ENCODE results near the gene KCNK4. TPM values are rescaled to one million over a fixed set of nuclear protein-coding genes. Genes with fewer than 3 reads are reported as not detected.

The KCNK4 gene
- total RNA-seq, 1 donor from 2014 or later, result 1.6 TPM

- FAIRE-seq, result no peak
- no peak for DNase-seq (ENCODE audit: low spot score in 2 of 2)
Measured at GRCh38 chr11:64267207-64267945, 23.7 kb upstream of the KCNK4 start.

GRCh38 chr11:64268025-64268892 lies 22.8 kb upstream of the KCNK4 start:
- DNase-seq (ENCODE audit: low spot score in 2 of 2) (no peak), FAIRE-seq (no peak)

- DNase-seq (ENCODE audit: low spot score in 2 of 2) (no peak), FAIRE-seq (no peak)
Measured at GRCh38 chr11:64268893-64269539, 22.1 kb upstream of the KCNK4 start.

- DNase-seq (ENCODE audit: low spot score in 2 of 2) (peak; percentile 91 to 94), FAIRE-seq (peak; percentile 55)
Measured at GRCh38 chr11:64269540-64270220, 21.4 kb upstream of the KCNK4 start.

- no peak for FAIRE-seq
- DNase-seq (ENCODE audit: low spot score in 2 of 2), result no peak
Measured at GRCh38 chr11:64275031-64275800, 15.9 kb upstream of the KCNK4 start.

- no peak for FAIRE-seq
Measured at GRCh38 chr11:64275841-64276240, 15.3 kb upstream of the KCNK4 start.

GRCh38 chr11:64276653-64277431 lies 14.3 kb upstream of the KCNK4 start:
- DNase-seq (ENCODE audit: low spot score in 2 of 2) (no peak), FAIRE-seq (no peak)

More at GRCh38 chr11:64275841-64276240, 15.3 kb upstream of the KCNK4 start:
- DNase-seq (ENCODE audit: low spot score in 2 of 2), result no peak

- DNase-seq (ENCODE audit: low spot score in 2 of 2) (no peak), FAIRE-seq (no peak)
Measured at GRCh38 chr11:64278576-64279190, 12.4 kb upstream of the KCNK4 start.

- DNase-seq (ENCODE audit: low spot score in 2 of 2) (no peak), FAIRE-seq (no peak)
Measured at GRCh38 chr11:64281957-64282770, 8.9 kb upstream of the KCNK4 start.

- DNase-seq (ENCODE audit: low spot score in 2 of 2) (no peak), FAIRE-seq (no peak)
Measured at GRCh38 chr11:64283092-64283491, 8.0 kb upstream of the KCNK4 start.

GRCh38 chr11:64284048-64284961 lies 6.8 kb upstream of the KCNK4 start, which contains the start of gene BAD:
Gene BAD, minus strand, starts transcription at chr11:64284665. Its CDS starts 297 bp downstream, at chr11:64284368.
- DNase-seq (ENCODE audit: low spot score in 2 of 2), result peak; percentile 98 to 99
- no peak for FAIRE-seq

GRCh38 chr11:64284962-64285884 lies 5.9 kb upstream of the KCNK4 start, which contains the start of gene GPR137:
Gene GPR137, plus strand, starts transcription at chr11:64285848. Its CDS starts 677 bp downstream, at chr11:64286525.
- FAIRE-seq (no peak), DNase-seq (ENCODE audit: low spot score in 2 of 2) (peak; percentile 94 to 96)

GRCh38 chr11:64285885-64286800 lies 5.0 kb upstream of the KCNK4 start:
- no peak for DNase-seq (ENCODE audit: low spot score in 2 of 2)

GRCh38 chr11:64286801-64287159 lies 4.3 kb upstream of the KCNK4 start:
- FAIRE-seq, result no peak
- DNase-seq (ENCODE audit: low spot score in 2 of 2), result no peak

More at GRCh38 chr11:64285885-64286800, 5.0 kb upstream of the KCNK4 start:
- no peak for FAIRE-seq
